H9 (cell line): ENCODE data around the gene PRKAR2B. TPM values are rescaled to one million over a fixed set of nuclear protein-coding genes. Genes with fewer than 3 reads are reported as not detected.

ENCODE experiments used
- DNase-seq: peaks from one replicate; pipeline ENCODE4 v3.0.0-alpha.2; 2017
- H2AFZ ChIP-seq: one replicate; pipeline ENCODE4 v1.6.1; 2013; ENCODE audit warnings: mild to moderate bottlenecking, low read length, control low read depth, moderate library complexity
- H2AK5ac ChIP-seq: 2 replicates; pipeline ENCODE4 v1.6.1; 2013; ENCODE audit warnings: low read length, control low read depth, mixed read lengths; ENCODE audit not compliant: insufficient read length
- H2BK120ac ChIP-seq: one replicate; pipeline ENCODE4 v1.6.1; 2013; ENCODE audit warnings: low read depth, mild to moderate bottlenecking, low read length, control low read depth, inconsistent platforms; ENCODE audit not compliant: poor library complexity, severe bottlenecking
- H2BK12ac ChIP-seq: 2 replicates; pipeline ENCODE4 v1.6.1; 2013; ENCODE audit warnings: low read length, control low read depth, mixed read lengths, low read depth; ENCODE audit not compliant: insufficient read length
- H2BK15ac ChIP-seq: 2 replicates; pipeline ENCODE4 v1.6.1; 2013; ENCODE audit warnings: low read depth, low read length, control low read depth
- H2BK20ac ChIP-seq: one replicate; pipeline ENCODE4 v1.6.1; 2013; ENCODE audit warnings: low read depth, mild to moderate bottlenecking, low read length, control low read depth, inconsistent platforms; ENCODE audit not compliant: poor library complexity, severe bottlenecking
- H2BK5ac ChIP-seq: 2 replicates; pipeline ENCODE4 v1.6.1; 2013; ENCODE audit warnings: low read length, control low read depth, mixed read lengths; ENCODE audit not compliant: insufficient read length
- H3K14ac ChIP-seq: 2 replicates; pipeline ENCODE4 v1.6.1; 2013; ENCODE audit warnings: low read length, control low read depth; ENCODE audit not compliant: insufficient read depth
- H3K18ac ChIP-seq: 2 replicates; pipeline ENCODE4 v1.6.1; 2013; ENCODE audit warnings: low read depth, mild to moderate bottlenecking, mixed read lengths, low read length, control low read depth; ENCODE audit not compliant: insufficient read length
- H3K23ac ChIP-seq: 2 replicates; pipeline ENCODE4 v1.6.1; 2013; ENCODE audit warnings: low read length, control low read depth, mixed read lengths, low read depth; ENCODE audit not compliant: insufficient read length
- H3K23me2 ChIP-seq: 2 replicates; pipeline ENCODE4 v1.6.1; 2013; ENCODE audit warnings: low read depth, mild to moderate bottlenecking, mixed read lengths, low read length, control low read depth; ENCODE audit not compliant: insufficient read length, poor library complexity, severe bottlenecking
- H3K27ac ChIP-seq: 2 replicates; pipeline ENCODE4 v1.5.1; 2013; ENCODE audit warnings: low read length, control low read depth, mixed read lengths, low read depth; ENCODE audit not compliant: insufficient read length
- H3K27me3 ChIP-seq: 2 replicates; pipeline ENCODE4 v1.6.1; 2013; ENCODE audit warnings: low read length, control low read depth, inconsistent platforms; ENCODE audit not compliant: insufficient read depth
- H3K4ac ChIP-seq: 2 replicates; pipeline ENCODE4 v1.6.1; 2013; ENCODE audit warnings: low read depth, mild to moderate bottlenecking, control low read depth, inconsistent platforms, low read length, moderate library complexity
- H3K4me1 ChIP-seq: 2 replicates; pipeline ENCODE4 v1.6.1; 2013; ENCODE audit warnings: low read length, control low read depth, inconsistent platforms; ENCODE audit not compliant: insufficient read depth
- H3K4me2 ChIP-seq: 2 replicates; pipeline ENCODE4 v1.6.1; 2013; ENCODE audit warnings: low read length, control low read depth, mixed read lengths; ENCODE audit not compliant: insufficient read length, insufficient read depth
- H3K56ac ChIP-seq: 2 replicates; pipeline ENCODE4 v1.6.1; 2013; ENCODE audit warnings: low read depth, mild to moderate bottlenecking, mixed read lengths, low read length, control low read depth; ENCODE audit not compliant: insufficient read length
- H3K79me1 ChIP-seq: 2 replicates; pipeline ENCODE4 v1.6.1; 2013; ENCODE audit warnings: low read depth, mild to moderate bottlenecking, moderate library complexity, low read length, control low read depth, inconsistent platforms; ENCODE audit not compliant: insufficient read depth, poor library complexity, severe bottlenecking
- H3K79me2 ChIP-seq: 2 replicates; pipeline ENCODE4 v1.6.1; 2013; ENCODE audit warnings: low read length, control low read depth, inconsistent platforms; ENCODE audit not compliant: insufficient read depth
- H3K9ac ChIP-seq: 2 replicates; pipeline ENCODE4 v1.6.1; 2013; ENCODE audit warnings: low read length, control low read depth, mixed read lengths; ENCODE audit not compliant: insufficient read length; ENCODE audit errors: extremely low read depth
- H3K9me3 ChIP-seq: one replicate; pipeline ENCODE4 v1.6.1; 2013; ENCODE audit warnings: low read depth, low read length, inconsistent platforms; ENCODE audit not compliant: control insufficient read depth
- H3T11ph ChIP-seq: one replicate; pipeline ENCODE4 v1.6.1; 2013; ENCODE audit warnings: mild to moderate bottlenecking, low read length, control low read depth, inconsistent platforms
- H4K20me1 ChIP-seq: one replicate; pipeline ENCODE4 v1.6.1; 2013; ENCODE audit not compliant: control insufficient read depth, insufficient read length, insufficient read depth
- H4K5ac ChIP-seq: 2 replicates; pipeline ENCODE4 v1.6.1; 2013; ENCODE audit warnings: low read depth, mild to moderate bottlenecking, mixed read lengths, low read length, control low read depth; ENCODE audit not compliant: insufficient read length
- H4K8ac ChIP-seq: replicated peaks from 2 replicates; pipeline ENCODE4 v1.6.1; 2013; ENCODE audit warnings: low read length, control low read depth, mixed read lengths, low read depth; ENCODE audit not compliant: insufficient read length
- H4K91ac ChIP-seq: 2 replicates; pipeline ENCODE4 v1.6.1; 2013; ENCODE audit warnings: low read depth, mild to moderate bottlenecking, moderate library complexity, mixed read lengths, low read length, control low read depth; ENCODE audit not compliant: insufficient read length
- H3K27ac Mint-ChIP-seq, 3 experiments: 2 replicates in 2 of 3; 3 replicates in 1 of 3; pipeline ENCODE4 v1.8.0; 2020 to 2021; ENCODE audit warnings: mixed read lengths in 3 of 3, mild to moderate bottlenecking in 1 of 3, moderate library complexity in 1 of 3
- H3K27me3 Mint-ChIP-seq: 2 replicates; pipeline ENCODE4 v1.8.0; 2021; ENCODE audit warnings: low read depth, mild to moderate bottlenecking, moderate library complexity, mixed read lengths
- H3K36me3 Mint-ChIP-seq, 3 experiments: 2 replicates in 2 of 3; 3 replicates in 1 of 3; pipeline ENCODE4 v1.8.0; 2020 to 2021; ENCODE audit warnings: low read depth in 3 of 3, mixed read lengths in 3 of 3; ENCODE audit not compliant: insufficient read depth in 1 of 3
- H3K4me1 Mint-ChIP-seq, 2 experiments: 2 replicates each; pipeline ENCODE4 v1.8.0; 2020; ENCODE audit warnings: mixed read lengths in 2 of 2
- H3K4me3 Mint-ChIP-seq, 2 experiments: 2 replicates in 1 of 2; 3 replicates in 1 of 2; pipeline ENCODE4 v1.8.0; 2020 to 2021; ENCODE audit warnings: mild to moderate bottlenecking in 2 of 2, mixed read lengths in 2 of 2, moderate library complexity in 1 of 2
- H3K9me3 Mint-ChIP-seq, 2 experiments: 2 replicates in 1 of 2; 3 replicates in 1 of 2; pipeline ENCODE4 v1.8.0; 2020; ENCODE audit warnings: mild to moderate bottlenecking in 2 of 2, mixed read lengths in 2 of 2, moderate library complexity in 1 of 2
- WGBS: extraction: QIAGEN DNeasy Blood & Tissue Kit; methylation state at CpG from one replicate; pipeline ENCODE4 v1.1.7; 2013; ENCODE audit warnings: missing lambda C conversion rate, low lambda C conversion rate, mixed read lengths; ENCODE audit not compliant: insufficient read length; ENCODE audit errors: extremely low coverage; 5-methylcytosine and 5-hydroxymethylcytosine counted together
- total RNA-seq: library from RNA; stranded (reverse); gene quantifications from 2 replicates; pipeline ENCODE4 v1.2.1, GENCODE V29; 2021
- TF ChIP-seq, protein P1 (sequence below): fragments of 200-600 bp; sonication (generic); conservative IDR thresholded peaks from 3 replicates; pipeline ENCODE4 v1.8.0; 2021; ENCODE audit warnings: antibody characterized with exemption, mild to moderate bottlenecking

PRKAR2B gene
- total RNA-seq, 1 experiment from 2014 or later = 16.6 TPM

DNA sequence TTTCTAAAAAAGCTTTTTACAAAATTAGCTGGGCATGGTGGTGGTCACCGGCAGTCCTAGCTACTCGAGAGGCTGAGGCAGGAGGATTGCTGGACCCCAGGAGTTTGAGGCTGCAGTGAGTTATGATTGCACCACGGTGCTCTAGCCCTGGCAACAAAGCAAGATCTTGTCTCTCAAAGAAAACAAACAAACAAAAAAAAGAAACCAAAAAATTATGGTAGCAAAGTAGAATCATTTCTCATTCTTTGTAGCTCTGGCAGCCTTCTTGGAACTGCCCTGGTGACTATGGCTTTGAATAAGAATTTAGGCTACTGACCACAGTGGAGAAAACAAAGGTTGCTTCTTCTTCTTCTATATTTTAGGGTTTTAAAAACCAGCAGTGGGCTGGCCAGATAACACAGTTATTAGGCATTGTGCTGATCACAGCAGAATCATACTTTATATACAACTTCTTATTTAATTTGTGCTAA lies 41.9 kb upstream of the PRKAR2B start:
- Histone ChIP-seq H2BK5ac (no peak overlapping the region), H4K91ac (no peak overlapping the region), H3T11ph (no peak overlapping the region), H3K9ac (no peak overlapping the region), H3K4ac (no peak overlapping the region), H4K20me1 (no peaks in the 10 kb centered on the region), H2AK5ac (no peak overlapping the region), H2BK120ac (no peak overlapping the region), H3K9me3 (no peaks in the 10 kb centered on the region), H3K4me1 (no peaks in the 10 kb centered on the region), H3K23ac (no peak overlapping the region), H3K18ac (no peak overlapping the region), H2BK12ac (no peak overlapping the region), H3K27ac (no peak overlapping the region), H3K23me2 (no peaks in the 10 kb centered on the region), H3K14ac (no peak overlapping the region), H3K27me3 (no peaks in the 10 kb centered on the region), H2AFZ (no peak overlapping the region), H3K4me2 (no peak overlapping the region), H4K5ac (no peak overlapping the region), H3K79me2 (no peaks in the 10 kb centered on the region), H2BK15ac (no peak overlapping the region), H3K79me1 (no peaks in the 10 kb centered on the region), H3K56ac (no peak overlapping the region), H2BK20ac (no peak overlapping the region), H4K8ac (no peak overlapping the region)
- no peaks in the 10 kb centered on the region for H3K4me1 Mint-ChIP-seq
- no peaks in the 10 kb centered on the region for H3K9me3 Mint-ChIP-seq
- no peak overlapping the region for H3K27ac Mint-ChIP-seq
- H3K27me3 Mint-ChIP-seq = no peaks in the 10 kb centered on the region; the same call in 1 of the 2 replicates
- no peak for DNase-seq
- no CpG with 5 or more reads among the region's 3 CpGs for WGBS
- TF ChIP-seq, protein P1, sequence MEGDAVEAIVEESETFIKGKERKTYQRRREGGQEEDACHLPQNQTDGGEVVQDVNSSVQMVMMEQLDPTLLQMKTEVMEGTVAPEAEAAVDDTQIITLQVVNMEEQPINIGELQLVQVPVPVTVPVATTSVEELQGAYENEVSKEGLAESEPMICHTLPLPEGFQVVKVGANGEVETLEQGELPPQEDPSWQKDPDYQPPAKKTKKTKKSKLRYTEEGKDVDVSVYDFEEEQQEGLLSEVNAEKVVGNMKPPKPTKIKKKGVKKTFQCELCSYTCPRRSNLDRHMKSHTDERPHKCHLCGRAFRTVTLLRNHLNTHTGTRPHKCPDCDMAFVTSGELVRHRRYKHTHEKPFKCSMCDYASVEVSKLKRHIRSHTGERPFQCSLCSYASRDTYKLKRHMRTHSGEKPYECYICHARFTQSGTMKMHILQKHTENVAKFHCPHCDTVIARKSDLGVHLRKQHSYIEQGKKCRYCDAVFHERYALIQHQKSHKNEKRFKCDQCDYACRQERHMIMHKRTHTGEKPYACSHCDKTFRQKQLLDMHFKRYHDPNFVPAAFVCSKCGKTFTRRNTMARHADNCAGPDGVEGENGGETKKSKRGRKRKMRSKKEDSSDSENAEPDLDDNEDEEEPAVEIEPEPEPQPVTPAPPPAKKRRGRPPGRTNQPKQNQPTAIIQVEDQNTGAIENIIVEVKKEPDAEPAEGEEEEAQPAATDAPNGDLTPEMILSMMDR = no peak
- no peak overlapping the region for H3K4me3 Mint-ChIP-seq
- H3K36me3 Mint-ChIP-seq = no peaks in the 10 kb centered on the region
